ENCODE measurements around the gene CDH5. TPM values are rescaled to one million over a fixed set of nuclear protein-coding genes. Genes with fewer than 3 reads are reported as not detected.
A peak's percentile ranks its signal among the peaks of the same experiment; 100 is the strongest.

The CDH5 gene
- polyA plus RNA-seq, 1 donor (not counting 4 experiments of a cell fraction or from before 2014, with no cell fraction given) = 0.05 TPM

- no peak overlapping the region for H3K4me2 ChIP-seq (ENCODE audit: control insufficient read depth, extremely low read depth, insufficient read depth, low read depth, low read length)
- no peak overlapping the region for H3K27ac ChIP-seq (ENCODE audit: control insufficient read depth, insufficient read depth, low read length)
- peaks cover 32% of the 10 kb centered on the region for H3K4me1 ChIP-seq (ENCODE audit: control insufficient read depth, extremely low read depth, insufficient read depth, low read length)
- no peak overlapping the region for H2AFZ ChIP-seq (ENCODE audit: control insufficient read depth, low read length)
- FAIRE-seq (peak; percentile 59), DNase-seq (ENCODE audit: low read depth, low spot score) (peak; percentile 49)
- dilution Hi-C loops (cut with MboI; ENCODE audit: extremely low pct_ligation_motif_present, low sequenced_read_pairs) = no loop called here
- H3K36me3 ChIP-seq (ENCODE audit: control insufficient read depth in 2 of 2, extremely low read depth in 1 of 2, insufficient read depth in 2 of 2, low read length in 2 of 2) = no peaks in the 10 kb centered on the region
- H3K9ac ChIP-seq (ENCODE audit: control insufficient read depth, extremely low read depth, insufficient read depth, low read length) = no peak overlapping the region
- no peaks in the 10 kb centered on the region for H3K9me1 ChIP-seq (ENCODE audit: control insufficient read depth, extremely low read depth, insufficient read depth, low read length)
- no peak overlapping the region for H3K4me3 ChIP-seq (ENCODE audit: control insufficient read depth in 2 of 3, extremely low read depth in 1 of 3, insufficient read depth in 2 of 3, low read depth in 1 of 3, low read length in 3 of 3)
- TF ChIP-seq EZH2 (IDR thresholded peaks at IDR 0.05; ENCODE audit: low read length) (no peak), CTCF (optimal IDR thresholded peaks at IDR 0.05 in 1 of 3, IDR thresholded peaks at IDR 0.05 in 1 of 3, conservative IDR thresholded peaks at IDR 0.05 in 1 of 3; ENCODE audit: extremely low read depth in 1 of 3, insufficient read depth in 2 of 3, low read length in 3 of 3) (no peak)
- no peaks in the 10 kb centered on the region for H3K9me3 ChIP-seq (ENCODE audit: control insufficient read depth, low read depth, low read length)
- H3K79me2 ChIP-seq (ENCODE audit: control insufficient read depth, insufficient read depth, low read length) = no peaks in the 10 kb centered on the region
- H4K20me1 ChIP-seq (ENCODE audit: control insufficient read depth, extremely low read depth, insufficient read depth, low read length) = no peaks in the 10 kb centered on the region
- H3K27me3 ChIP-seq (ENCODE audit: control insufficient read depth, extremely low read depth, insufficient read depth, low read length) = peaks cover 13% of the 10 kb centered on the region
These were observed 8.3 kb upstream of the CDH5 start for GRCh38 chr16:66358231-66358630.

- Histone ChIP-seq H3K79me2 (ENCODE audit: control insufficient read depth, insufficient read depth, low read length) (no peaks in the 10 kb centered on the region), H4K20me1 (ENCODE audit: control insufficient read depth, extremely low read depth, insufficient read depth, low read length) (no peaks in the 10 kb centered on the region), H3K9me1 (ENCODE audit: control insufficient read depth, extremely low read depth, insufficient read depth, low read length) (no peaks in the 10 kb centered on the region), H3K27me3 (ENCODE audit: control insufficient read depth, extremely low read depth, insufficient read depth, low read length) (peaks cover 11% of the 10 kb centered on the region), H3K9ac (ENCODE audit: control insufficient read depth, extremely low read depth, insufficient read depth, low read length) (no peak overlapping the region), H2AFZ (ENCODE audit: control insufficient read depth, low read length) (no peak overlapping the region), H3K4me2 (ENCODE audit: control insufficient read depth, extremely low read depth, insufficient read depth, low read depth, low read length) (peak overlapping the region; percentile 25), H3K4me3 (ENCODE audit: control insufficient read depth in 2 of 3, extremely low read depth in 1 of 3, insufficient read depth in 2 of 3, low read depth in 1 of 3, low read length in 3 of 3) (no peak overlapping the region), H3K4me1 (ENCODE audit: control insufficient read depth, extremely low read depth, insufficient read depth, low read length) (peaks cover 24% of the 10 kb centered on the region), H3K36me3 (ENCODE audit: control insufficient read depth in 2 of 2, extremely low read depth in 1 of 2, insufficient read depth in 2 of 2, low read length in 2 of 2) (no peaks in the 10 kb centered on the region), H3K9me3 (ENCODE audit: control insufficient read depth, low read depth, low read length) (no peaks in the 10 kb centered on the region), H3K27ac (ENCODE audit: control insufficient read depth, insufficient read depth, low read length) (no peak overlapping the region)
- dilution Hi-C loops (cut with MboI; ENCODE audit: extremely low pct_ligation_motif_present, low sequenced_read_pairs) = no loop called here
- no peak for TF ChIP-seq EZH2 (IDR thresholded peaks at IDR 0.05; ENCODE audit: low read length)
- TF ChIP-seq CTCF (optimal IDR thresholded peaks at IDR 0.05 in 1 of 3, IDR thresholded peaks at IDR 0.05 in 1 of 3, conservative IDR thresholded peaks at IDR 0.05 in 1 of 3; ENCODE audit: extremely low read depth in 1 of 3, insufficient read depth in 2 of 3, low read length in 3 of 3) = no peak
- DNase-seq (ENCODE audit: low read depth, low spot score) = peak; percentile 32
- peak; percentile 29 for FAIRE-seq
These were observed 7.5 kb upstream of the CDH5 start for GRCh38 chr16:66359012-66359411.

Measured in keratinocyte (primary cell).